ENCODE data around the gene C10orf71. TPM values are rescaled to one million over a fixed set of nuclear protein-coding genes. Genes with fewer than 3 reads are reported as not detected.

C10orf71 gene
- total RNA-seq, 2 donors from 2014 or later: 0.14 TPM; not detected in 1

- H3K36me3 ChIP-seq: no peaks in the 10 kb centered on the region
- H3K27ac ChIP-seq: no peak overlapping the region
- TF ChIP-seq CTCF (IDR thresholded peaks at IDR 0.05): no peak
- no peaks in the 10 kb centered on the region for H3K27me3 ChIP-seq (replicated peaks; ENCODE audit: insufficient read depth)
- H3K4me3 ChIP-seq: no peak overlapping the region
- no peaks in the 10 kb centered on the region for H3K9me3 ChIP-seq
- ATAC-seq (ENCODE audit: insufficient number of reproducible peaks, low FRiP score, low read depth): no peak
- DNase-seq (ENCODE audit: low spot score): no peak
- no peaks in the 10 kb centered on the region for H3K4me1 ChIP-seq (ENCODE audit: control insufficient read depth in 1 of 2, low read depth in 2 of 2)
These were observed 20.4 kb upstream of the C10orf71 start for GRCh38 chr10:49278497-49278981.

GRCh38 chr10:49279015-49279880, 19.7 kb upstream of the C10orf71 start:
- TF ChIP-seq CTCF (IDR thresholded peaks at IDR 0.05): no peak
- Histone ChIP-seq H3K27ac (no peak overlapping the region), H3K27me3 (replicated peaks; ENCODE audit: insufficient read depth) (no peaks in the 10 kb centered on the region), H3K4me3 (no peak overlapping the region), H3K9me3 (no peaks in the 10 kb centered on the region), H3K36me3 (no peaks in the 10 kb centered on the region), H3K4me1 (ENCODE audit: control insufficient read depth in 1 of 2, low read depth in 2 of 2) (no peaks in the 10 kb centered on the region)
- DNase-seq (ENCODE audit: low spot score) (no peak), ATAC-seq (ENCODE audit: insufficient number of reproducible peaks, low FRiP score, low read depth) (no peak)

- Histone ChIP-seq H3K36me3 (no peaks in the 10 kb centered on the region), H3K27ac (no peak overlapping the region), H3K4me1 (ENCODE audit: control insufficient read depth in 1 of 2, low read depth in 2 of 2) (no peaks in the 10 kb centered on the region), H3K4me3 (no peak overlapping the region), H3K9me3 (no peaks in the 10 kb centered on the region), H3K27me3 (replicated peaks; ENCODE audit: insufficient read depth) (no peaks in the 10 kb centered on the region)
- no peak for DNase-seq (ENCODE audit: low spot score)
- no peak for ATAC-seq (ENCODE audit: insufficient number of reproducible peaks, low FRiP score, low read depth)
- TF ChIP-seq CTCF (IDR thresholded peaks at IDR 0.05): no peak
These were observed 19.0 kb upstream of the C10orf71 start for GRCh38 chr10:49280001-49280408.

GRCh38 chr10:49281461-49281860, 17.5 kb upstream of the C10orf71 start:
- no peak overlapping the region for H3K4me3 ChIP-seq
- no peaks in the 10 kb centered on the region for H3K27me3 ChIP-seq (replicated peaks; ENCODE audit: insufficient read depth)
- DNase-seq (ENCODE audit: low spot score): no peak
- no peak for ATAC-seq (ENCODE audit: insufficient number of reproducible peaks, low FRiP score, low read depth)
- no peaks in the 10 kb centered on the region for H3K4me1 ChIP-seq (ENCODE audit: control insufficient read depth in 1 of 2, low read depth in 2 of 2)
- H3K36me3 ChIP-seq: no peaks in the 10 kb centered on the region
- no peak for TF ChIP-seq CTCF (IDR thresholded peaks at IDR 0.05)
- H3K27ac ChIP-seq: no peak overlapping the region
- H3K9me3 ChIP-seq: no peaks in the 10 kb centered on the region

- TF ChIP-seq CTCF (IDR thresholded peaks at IDR 0.05): no peak
- Histone ChIP-seq H3K36me3 (no peaks in the 10 kb centered on the region), H3K9me3 (no peaks in the 10 kb centered on the region), H3K27ac (no peak overlapping the region), H3K4me3 (no peak overlapping the region), H3K4me1 (ENCODE audit: control insufficient read depth in 1 of 2, low read depth in 2 of 2) (no peaks in the 10 kb centered on the region), H3K27me3 (replicated peaks; ENCODE audit: insufficient read depth) (no peaks in the 10 kb centered on the region)
- DNase-seq (ENCODE audit: low spot score) (no peak), ATAC-seq (ENCODE audit: insufficient number of reproducible peaks, low FRiP score, low read depth) (no peak)
These were observed 16.7 kb upstream of the C10orf71 start for GRCh38 chr10:49282306-49282705.

All from thoracic aorta (tissue), 2 donors.